Endothelial cell of umbilical vein (primary cell): ENCODE data around the gene DLG5. TPM values are rescaled to one million over a fixed set of nuclear protein-coding genes. Genes with fewer than 3 reads are reported as not detected.

Source experiments
- BruUV-seq: library from RNA; stranded (reverse); fragments of 400-500 nt; replicated peaks from 2 replicates; lab custom pipeline; 2021; lab: Mats Ljungman, UMichigan
- CTCF ChIA-PET: fragments of 300-600, 350-600 bp; sonication (Branson Sonifier 250); formaldehyde crosslinking; loops from one replicate; lab custom pipeline; 2021; ENCODE audit warnings: antibody characterized with exemption, inconsistent platforms; lab: Charles Lee
- POLR2A ChIA-PET: fragments of 300-600, 350-600 bp; sonication (Branson Sonifier 250); formaldehyde crosslinking; loops from one replicate; lab custom pipeline; 2021; ENCODE audit warnings: antibody characterized with exemption, inconsistent platforms; lab: Charles Lee
- DNase-seq: peaks from one replicate; pipeline ENCODE4 v3.0.0-alpha.2; 2011; ENCODE audit warnings: low read depth, low spot score
- FAIRE-seq: peaks from 2 replicates; lab custom pipeline; 2011; peaks lifted over from hg19 to GRCh38; lab: Jason Lieb, UNC
- H2AFZ ChIP-seq: 2 replicates; pipeline ENCODE4 v1.6.0; 2012; ENCODE audit warnings: low read depth, low read length, control low read depth, inconsistent platforms
- H3K27ac ChIP-seq: 2 replicates; pipeline ENCODE4 v1.5.1; 2011; ENCODE audit warnings: low read depth, mild to moderate bottlenecking, control low read depth, low read length, moderate library complexity; ENCODE audit not compliant: insufficient read depth
- H3K27me3 ChIP-seq, 2 experiments: 2 replicates each; pipeline versions ENCODE4 v1.6.0 to v1.6.1; 2011; ENCODE audit warnings: low read length in 2 of 2, mixed read lengths in 1 of 2; ENCODE audit not compliant: control insufficient read depth in 2 of 2, insufficient read depth in 2 of 2
- H3K36me3 ChIP-seq, 2 experiments: 2 replicates in 1 of 2; 3 replicates in 1 of 2; pipeline ENCODE4 v1.5.1; 2011; ENCODE audit warnings: low read length in 2 of 2, mild to moderate bottlenecking in 1 of 2, moderate library complexity in 1 of 2; ENCODE audit not compliant: control insufficient read depth in 2 of 2, insufficient read depth in 2 of 2; ENCODE audit errors: extremely low read depth in 1 of 2
- H3K4me1 ChIP-seq: 3 replicates; pipeline ENCODE4 v1.5.1; 2011; ENCODE audit warnings: mild to moderate bottlenecking, low read length; ENCODE audit not compliant: control insufficient read depth, insufficient read depth; ENCODE audit errors: extremely low read depth
- H3K4me2 ChIP-seq: 2 replicates; pipeline ENCODE4 v1.6.1; 2011; ENCODE audit warnings: low read length, control low read depth, mixed read lengths; ENCODE audit not compliant: insufficient read depth
- H3K4me3 ChIP-seq, 3 experiments: fragments of 200-600 bp in 1 of 3; sonication (generic), shearing (Covaris generic) in 1 of 3; replicated peaks in 1 of 3; 2 replicates each; pipeline ENCODE4 v1.5.1; 2011 to 2016; ENCODE audit warnings: control low read depth in 3 of 3, low read length in 3 of 3, mild to moderate bottlenecking in 2 of 3, inconsistent platforms in 1 of 3, low read depth in 1 of 3, moderate library complexity in 1 of 3; ENCODE audit not compliant: insufficient read depth in 1 of 3
- H3K79me2 ChIP-seq: 2 replicates; pipeline ENCODE4 v1.6.0; 2012; ENCODE audit warnings: low read length, inconsistent platforms; ENCODE audit not compliant: control insufficient read depth, insufficient read depth
- H3K9ac ChIP-seq: replicated peaks from 2 replicates; pipeline ENCODE3; 2011; ENCODE audit warnings: low read length, control low read depth; ENCODE audit not compliant: insufficient read depth; ENCODE audit errors: extremely low read depth
- H3K9me1 ChIP-seq: replicated peaks from 3 replicates; pipeline ENCODE4 v1.6.0; 2011; ENCODE audit warnings: mild to moderate bottlenecking, low read length; ENCODE audit not compliant: control insufficient read depth, insufficient read depth; ENCODE audit errors: extremely low read depth
- H3K9me3 ChIP-seq: replicated peaks from 2 replicates; pipeline ENCODE4 v1.5.1; 2012; ENCODE audit warnings: low read length, inconsistent platforms; ENCODE audit not compliant: control insufficient read depth, insufficient read depth
- H4K20me1 ChIP-seq: replicated peaks from 2 replicates; pipeline ENCODE3; 2011; ENCODE audit warnings: mild to moderate bottlenecking, low read length; ENCODE audit not compliant: control insufficient read depth, insufficient read depth; ENCODE audit errors: extremely low read depth
- CTCF ChIP-seq, 2 donors: IDR thresholded peaks; 1 replicate in 1 of 2; 2 replicates in 1 of 2; pipeline ENCODE4 v1.5.1; 2011; ENCODE audit warnings: low read length in 2 of 2, mild to moderate bottlenecking in 2 of 2, moderate library complexity in 2 of 2, control low read depth in 1 of 2, inconsistent platforms in 1 of 2, low read depth in 1 of 2; ENCODE audit not compliant: insufficient read depth in 1 of 2; ENCODE audit errors: extremely low read depth in 1 of 2
- EZH2 ChIP-seq: IDR thresholded peaks from 2 replicates; pipeline ENCODE4 v1.6.1; 2012; ENCODE audit warnings: borderline replicate concordance, low read depth, mild to moderate bottlenecking, moderate library complexity, low read length, inconsistent platforms; ENCODE audit not compliant: severe bottlenecking
- FOS ChIP-seq: IDR thresholded peaks from 2 replicates; pipeline ENCODE4 v1.6.1; 2011; ENCODE audit warnings: mild to moderate bottlenecking, low read length, moderate library complexity, borderline replicate concordance; ENCODE audit not compliant: insufficient read depth
- GATA2 ChIP-seq: IDR thresholded peaks from 2 replicates; pipeline ENCODE4 v1.7.0; 2011; ENCODE audit warnings: low read depth, mild to moderate bottlenecking, moderate library complexity, mixed read lengths, low read length; ENCODE audit not compliant: insufficient read length, insufficient read depth
- JUN ChIP-seq: IDR thresholded peaks from 2 replicates; pipeline ENCODE4 v1.6.1; 2011; ENCODE audit warnings: borderline replicate concordance, low read depth; ENCODE audit not compliant: insufficient read length, insufficient read depth
- MYC ChIP-seq: IDR thresholded peaks from one replicate; pipeline ENCODE4 v1.6.1; 2011; ENCODE audit warnings: mild to moderate bottlenecking, low read depth, low read length
- POLR2A ChIP-seq: IDR thresholded peaks from 2 replicates; pipeline ENCODE4 v1.6.1; 2012; ENCODE audit warnings: low read depth, mild to moderate bottlenecking, control low read depth, low read length
- POLR2AphosphoS5 ChIP-seq: IDR thresholded peaks from 2 replicates; pipeline ENCODE4 v1.6.1; 2012; ENCODE audit warnings: low read depth, mild to moderate bottlenecking, control low read depth, low read length, moderate library complexity; ENCODE audit not compliant: insufficient read depth
- dilution Hi-C: fragments of 300-500 bp; cut with MboI; formaldehyde crosslinking; loops from one replicate; pipeline ENCODE4 v1.15.0; 2019; ENCODE audit warnings: low sequenced_read_pairs; ENCODE audit not compliant: extremely low pct_ligation_motif_present
- intact Hi-C: fragments of 100-400 bp; cut with micrococcal nuclease; formaldehyde crosslinking; loops from one replicate; pipeline ENCODE4 v1.10.0; 2022
- polyA plus RNA-seq, 4 experiments: library from polyadenylated mRNA; depleted of rRNA in 3 of 4; stranded (reverse) in 3 of 4; unstranded in 1 of 4; fragments of >200 nt; gene quantifications; 2 replicates each; pipeline versions ENCODE4 v1.2.1 to v1.2.3, GENCODE V29; 2011 to 2012; ENCODE audit warnings: missing spikeins in 1 of 4
- total RNA-seq: library from RNA; stranded (reverse); gene quantifications from 2 replicates; pipeline ENCODE4 v1.2.3, GENCODE V29; 2021
- TF ChIP-seq, protein P1 (sequence below): IDR thresholded peaks from 2 replicates; pipeline ENCODE4 v1.6.1; 2011; ENCODE audit not compliant: insufficient read depth, insufficient read length

DLG5 gene
- total and polyA plus RNA-seq, 2 donors (not counting 3 experiments of a cell fraction or from before 2014, with no cell fraction given), result 12.3 to 24.9 TPM

- Histone ChIP-seq H3K9ac (no peak overlapping the region), H3K27me3 (no peaks in the 10 kb centered on the region), H4K20me1 (no peaks in the 10 kb centered on the region), H2AFZ (no peak overlapping the region), H3K4me2 (no peak overlapping the region), H3K9me1 (no peaks in the 10 kb centered on the region), H3K9me3 (no peaks in the 10 kb centered on the region), H3K4me3 (no peak overlapping the region), H3K27ac (no peak overlapping the region), H3K36me3 (peaks cover 2 to 33% of the 10 kb centered on the region in 2 experiments), H3K4me1 (no peaks in the 10 kb centered on the region), H3K79me2 (no peaks in the 10 kb centered on the region)
- BruUV-seq, result no TSS peak
- DNase-seq (no peak), FAIRE-seq (no peak)
- dilution Hi-C loops, result no loop called here
- CTCF ChIA-PET, result interaction anchor here (1.1 to 1.3 kb wide), 2 partner anchors 27 to 64 kb away, joined by 3 to 4 read pairs; no protein-coding TSS in a partner anchor
- intact Hi-C loops, result no loop called here
- POLR2A ChIA-PET, result no interaction called here
- TF ChIP-seq JUN, result no peak
- TF ChIP-seq POLR2A, result no peak
- no peak for TF ChIP-seq POLR2AphosphoS5
These were observed 106.2 kb downstream of the DLG5 start for GRCh38 chr10:77820349-77820748.

- Histone ChIP-seq H3K4me2 (no peak overlapping the region), H3K27ac (no peak overlapping the region), H3K4me1 (no peaks in the 10 kb centered on the region), H3K9me3 (no peaks in the 10 kb centered on the region), H3K27me3 (no peaks in the 10 kb centered on the region), H2AFZ (no peak overlapping the region), H3K4me3 (no peak overlapping the region), H3K36me3 (peaks cover 2 to 33% of the 10 kb centered on the region in 2 experiments), H4K20me1 (no peaks in the 10 kb centered on the region), H3K79me2 (no peaks in the 10 kb centered on the region), H3K9me1 (no peaks in the 10 kb centered on the region), H3K9ac (no peak overlapping the region)
- DNase-seq (no peak), FAIRE-seq (no peak)
- CTCF ChIA-PET, result interaction anchor here (1.3 kb wide), 1 partner anchor 28 kb away, joined by 3 read pairs; no protein-coding TSS in a partner anchor
- intact Hi-C loops, result no loop called here
- dilution Hi-C loops, result no loop called here
- TF ChIP-seq GATA2 (no peak), EZH2 (no peak), JUN (no peak), POLR2AphosphoS5 (no peak), CTCF (IDR thresholded peaks at IDR 0.05; ENCODE audit: extremely low read depth in 1 of 2, insufficient read depth in 1 of 2, low read depth in 1 of 2, low read length in 2 of 2) (no peak), MYC (no peak), FOS (no peak), POLR2A (no peak)
- TF ChIP-seq, protein P1, sequence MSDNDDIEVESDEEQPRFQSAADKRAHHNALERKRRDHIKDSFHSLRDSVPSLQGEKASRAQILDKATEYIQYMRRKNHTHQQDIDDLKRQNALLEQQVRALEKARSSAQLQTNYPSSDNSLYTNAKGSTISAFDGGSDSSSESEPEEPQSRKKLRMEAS, result no peak
- BruUV-seq, result no TSS peak
- POLR2A ChIA-PET, result interaction anchor here (0.6 kb wide), 1 partner anchor 8 kb away, joined by 8 read pairs; no protein-coding TSS in a partner anchor
These were observed 107.1 kb downstream of the DLG5 start for GRCh38 chr10:77819210-77820112.
